GM18873 (cell line): ENCODE measurements around the gene SSTR3.

ENCODE experiments used
- ATAC-seq: cut with Tn5 transposase; IDR thresholded peaks from one replicate; pipeline ENCODE4 v1.9.1; 2021; ENCODE audit warnings: mild to moderate bottlenecking, moderate library complexity, moderate number of reproducible peaks; ENCODE audit not compliant: unreplicated experiment, low FRiP score

SSTR3 gene

GRCh38 chr22:37155971-37156370 is 56.3 kb downstream of the SSTR3 start:
- no peak for ATAC-seq

- ATAC-seq = no peak
Measured at GRCh38 chr22:37154925-37155712, 57.2 kb downstream of the SSTR3 start.
